Spleen (tissue), 11 donors: ENCODE results near the gene NUAK2. TPM values are rescaled to one million over a fixed set of nuclear protein-coding genes. Genes with fewer than 3 reads are reported as not detected.

ENCODE experiments used
- DNase-seq: peaks from one replicate; pipeline ENCODE4 v3.0.0-alpha.2; 2020
- H3K27ac ChIP-seq, 8 donors: fragments of 200-600 bp; sonication (generic) in 7 of 8; 1 replicate in 4 of 8; 2 replicates in 4 of 8; pipeline versions ENCODE4 v1.5.0 to v1.8.0; 2016 to 2021; ENCODE audit warnings: inconsistent platforms in 4 of 8, mild to moderate bottlenecking in 4 of 8, moderate library complexity in 1 of 8
- H3K27me3 ChIP-seq, 7 donors: fragments of 200-600 bp; sonication (generic) in 6 of 7; replicated peaks in 1 of 7; 1 replicate in 4 of 7; 2 replicates in 3 of 7; pipeline versions ENCODE4 v1.5.0 to v1.8.0; 2016 to 2021; ENCODE audit warnings: inconsistent platforms in 3 of 7, mild to moderate bottlenecking in 1 of 7
- H3K36me3 ChIP-seq, 6 donors: fragments of 200-600 bp; sonication (generic) in 5 of 6; 1 replicate in 4 of 6; 2 replicates in 2 of 6; pipeline versions ENCODE4 v1.5.0 to v1.8.0; 2016 to 2021; ENCODE audit warnings: inconsistent platforms in 2 of 6
- H3K4me1 ChIP-seq, 6 donors: fragments of 200-600 bp; sonication (generic) in 5 of 6; 1 replicate in 3 of 6; 2 replicates in 3 of 6; pipeline versions ENCODE4 v1.5.0 to v1.8.0; 2016 to 2021; ENCODE audit warnings: inconsistent platforms in 3 of 6
- H3K4me3 ChIP-seq, 8 donors: fragments of 200-600 bp; sonication (generic) in 7 of 8; 1 replicate in 4 of 8; 2 replicates in 4 of 8; pipeline versions ENCODE4 v1.5.0 to v1.8.0; 2016 to 2021; ENCODE audit warnings: inconsistent platforms in 4 of 8, mild to moderate bottlenecking in 4 of 8, moderate library complexity in 2 of 8
- H3K9me3 ChIP-seq, 8 donors: fragments of 200-600 bp; sonication (generic) in 7 of 8; 1 replicate in 4 of 8; 2 replicates in 4 of 8; pipeline versions ENCODE4 v1.5.0 to v1.8.0; 2016 to 2021; ENCODE audit warnings: inconsistent platforms in 4 of 8
- POLR2A ChIP-seq, 3 donors: fragments of 450-650 bp; IDR thresholded peaks; one replicate each; pipeline ENCODE4 v1.5.1; 2017; ENCODE audit warnings: antibody characterized with exemption in 3 of 3, mild to moderate bottlenecking in 1 of 3
- POLR2AphosphoS5 ChIP-seq, 3 donors: sonication (generic); formaldehyde crosslinking; IDR thresholded peaks; one replicate each; pipeline ENCODE4 v1.5.1; 2017; ENCODE audit warnings: antibody characterized with exemption in 3 of 3
- WGBS, 5 donors: extraction: QIAGEN DNeasy Blood & Tissue Kit in 3 of 5; methylation state at CpG; one replicate each; pipeline versions ENCODE4 v1.1.5 to v1.1.7; 2013 to 2018; 5-methylcytosine and 5-hydroxymethylcytosine counted together
- intact Hi-C: fragments of 100-400 bp; cut with DNase I; formaldehyde crosslinking; loops from one replicate; pipeline ENCODE4 v1.15.0; 2023; ENCODE audit warnings: low total_unique reads
- polyA plus RNA-seq, 3 donors: library from polyadenylated mRNA; stranded (reverse); fragments of 200-250 nt; gene quantifications; one replicate each; pipeline ENCODE4 v1.2.1, GENCODE V29; 2013
- total RNA-seq, 7 donors: library from RNA; depleted of rRNA in 3 of 7; stranded (reverse); fragments of >200 nt in 3 of 7; fragmentation: NEBNext Ultra II Directional in 4 of 7; extraction: Animal tissue kit (Norgen Biotek cat#: 25700) in 4 of 7; gene quantifications; one replicate each; pipeline versions ENCODE4 v1.1.0 to v1.2.1, GENCODE V29; 2016 to 2021
- TF ChIP-seq, protein P1 (sequence below), 11 experiments: fragments of 200-600 bp in 7 of 11; fragments of 450-650 bp in 4 of 11; sonication (generic) in 4 of 11; IDR thresholded peaks in 8 of 11; conservative IDR thresholded peaks in 3 of 11; 1 replicate in 7 of 11; 2 replicates in 4 of 11; pipeline versions ENCODE4 v1.4.0 to v1.8.0; 2016 to 2021; ENCODE audit warnings: antibody characterized with exemption in 11 of 11, inconsistent platforms in 4 of 11, mild to moderate bottlenecking in 1 of 11
- donor health status: healthy with polysubstance abuse.
- donor health status: DM: no; HTN: no; CAD: no; lungs with moderate emphysema.
- donor health status: DM: no; HTN: no; CAD: no.
- donor health status: Bipolar disorder and iron deficiency.
- donor health status: healthy.
- donor health status: DM: no; HTN: no; CAD: no.
- donor health status: DM: yes; HTN: yes; CAD: no.

NUAK2 gene
- total and polyA plus RNA-seq, 10 donors: 5.7 to 32.7 (median 19.1) TPM

GRCh38 chr1:205276689-205277065 is 44.9 kb downstream of the NUAK2 start:
- TF ChIP-seq POLR2AphosphoS5 (IDR thresholded peaks at IDR 0.05) (no peak), POLR2A (IDR thresholded peaks at IDR 0.05) (no peak)
- TF ChIP-seq, protein P1, sequence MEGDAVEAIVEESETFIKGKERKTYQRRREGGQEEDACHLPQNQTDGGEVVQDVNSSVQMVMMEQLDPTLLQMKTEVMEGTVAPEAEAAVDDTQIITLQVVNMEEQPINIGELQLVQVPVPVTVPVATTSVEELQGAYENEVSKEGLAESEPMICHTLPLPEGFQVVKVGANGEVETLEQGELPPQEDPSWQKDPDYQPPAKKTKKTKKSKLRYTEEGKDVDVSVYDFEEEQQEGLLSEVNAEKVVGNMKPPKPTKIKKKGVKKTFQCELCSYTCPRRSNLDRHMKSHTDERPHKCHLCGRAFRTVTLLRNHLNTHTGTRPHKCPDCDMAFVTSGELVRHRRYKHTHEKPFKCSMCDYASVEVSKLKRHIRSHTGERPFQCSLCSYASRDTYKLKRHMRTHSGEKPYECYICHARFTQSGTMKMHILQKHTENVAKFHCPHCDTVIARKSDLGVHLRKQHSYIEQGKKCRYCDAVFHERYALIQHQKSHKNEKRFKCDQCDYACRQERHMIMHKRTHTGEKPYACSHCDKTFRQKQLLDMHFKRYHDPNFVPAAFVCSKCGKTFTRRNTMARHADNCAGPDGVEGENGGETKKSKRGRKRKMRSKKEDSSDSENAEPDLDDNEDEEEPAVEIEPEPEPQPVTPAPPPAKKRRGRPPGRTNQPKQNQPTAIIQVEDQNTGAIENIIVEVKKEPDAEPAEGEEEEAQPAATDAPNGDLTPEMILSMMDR (IDR thresholded peaks at IDR 0.05 in 8 of 11, conservative IDR thresholded peaks at IDR 0.05 in 3 of 11): no peak
- H3K4me3 ChIP-seq: no peak overlapping the region
- intact Hi-C loops: no loop called here
- no peaks in the 10 kb centered on the region for H3K27me3 ChIP-seq
- no peak for DNase-seq
- H3K27ac ChIP-seq: no peak overlapping the region
- H3K9me3 ChIP-seq: no peaks in the 10 kb centered on the region
- H3K36me3 ChIP-seq: peaks cover 0 to 9% (median 0%) of the 10 kb centered on the region in 6 donors
- WGBS, 5 donors: 81 to 93% (median 88%) methylated on average over 8 of the region's 8 CpGs
- H3K4me1 ChIP-seq: peaks cover 5 to 81% (median 41%) of the 10 kb centered on the region in 6 donors

GRCh38 chr1:205275916-205276688 is 45.4 kb downstream of the NUAK2 start:
- Histone ChIP-seq H3K27me3 (no peaks in the 10 kb centered on the region), H3K4me1 (peaks cover 5 to 82% (median 44%) of the 10 kb centered on the region in 6 donors), H3K9me3 (no peaks in the 10 kb centered on the region), H3K36me3 (peaks cover 0 to 15% (median 0%) of the 10 kb centered on the region in 6 donors), H3K4me3 (no peak overlapping the region), H3K27ac (peak overlapping the region in 1 of 8 donors; percentile 66)
- DNase-seq: no peak
- intact Hi-C loops: no loop called here
- 85 to 93% (median 87%) methylated on average over 5 to 9 of the region's 9 CpGs for WGBS, 5 donors
- TF ChIP-seq POLR2A (IDR thresholded peaks at IDR 0.05) (no peak), POLR2AphosphoS5 (IDR thresholded peaks at IDR 0.05) (no peak)
- TF ChIP-seq, protein P1 (IDR thresholded peaks at IDR 0.05 in 8 of 11, conservative IDR thresholded peaks at IDR 0.05 in 3 of 11): no peak

DNA sequence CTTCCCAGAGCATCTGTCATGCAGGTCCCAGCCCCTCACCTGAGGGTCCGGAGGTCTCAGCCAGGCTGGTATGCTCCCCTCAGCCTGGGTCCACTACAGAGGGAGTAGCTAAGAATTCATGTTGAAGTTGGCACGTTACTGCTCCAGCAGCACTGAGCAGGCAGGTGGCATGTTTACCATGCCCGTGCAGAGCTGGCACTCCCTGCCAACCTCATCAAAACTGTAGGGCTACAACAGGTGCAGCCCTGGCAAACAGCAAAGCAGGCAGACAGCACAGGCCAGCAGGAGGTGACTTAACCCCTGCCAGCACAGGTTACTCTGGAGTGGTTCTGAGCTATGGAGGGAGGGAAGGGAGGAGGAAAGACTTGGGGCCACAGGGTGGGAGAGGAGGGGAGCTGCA is 46.4 kb downstream of the NUAK2 start:
- H3K4me3 ChIP-seq: no peak overlapping the region
- intact Hi-C loops: no loop called here
- peaks cover 0 to 17% (median 0%) of the 10 kb centered on the region in 6 donors for H3K36me3 ChIP-seq
- TF ChIP-seq, protein P1 (IDR thresholded peaks at IDR 0.05 in 8 of 11, conservative IDR thresholded peaks at IDR 0.05 in 3 of 11): peak in 1 of 11 experiments; percentile 41
- TF ChIP-seq POLR2A (IDR thresholded peaks at IDR 0.05): no peak
- peak in 2 of 3 donors; percentile 31 to 34 for TF ChIP-seq POLR2AphosphoS5 (IDR thresholded peaks at IDR 0.05)
- peaks cover 5 to 76% (median 40%) of the 10 kb centered on the region in 6 donors for H3K4me1 ChIP-seq
- H3K27ac ChIP-seq: peak overlapping the region in 3 of 8 donors; percentile 8 to 66 (median 22)
- no peaks in the 10 kb centered on the region for H3K27me3 ChIP-seq
- peak; percentile 84 for DNase-seq
- H3K9me3 ChIP-seq: no peaks in the 10 kb centered on the region
- 60 to 81% (median 67%) methylated on average over 2 to 3 of the region's 3 CpGs for WGBS, 5 donors

- Histone ChIP-seq H3K36me3 (peaks cover 0 to 26% (median 0%) of the 10 kb centered on the region in 6 donors), H3K9me3 (no peaks in the 10 kb centered on the region), H3K4me1 (peaks cover 5 to 67% (median 33%) of the 10 kb centered on the region in 6 donors), H3K4me3 (peak overlapping the region in 1 of 8 donors; percentile 37), H3K27ac (peak overlapping the region in 3 of 8 donors; percentile 11 to 66 (median 33)), H3K27me3 (no peaks in the 10 kb centered on the region)
- intact Hi-C loops: loop anchor here (5.0 kb wide), 1 partner anchor 248 kb away; no protein-coding TSS in a partner anchor
- DNase-seq: no peak
- 74 to 80% (median 76%) methylated on average over 6 to 8 of the region's 8 CpGs for WGBS, 5 donors
- TF ChIP-seq POLR2AphosphoS5 (IDR thresholded peaks at IDR 0.05): no peak
- TF ChIP-seq, protein P1 (IDR thresholded peaks at IDR 0.05 in 8 of 11, conservative IDR thresholded peaks at IDR 0.05 in 3 of 11): no peak
- TF ChIP-seq POLR2A (IDR thresholded peaks at IDR 0.05): no peak
These were observed 47.4 kb downstream of the NUAK2 start for GRCh38 chr1:205274041-205274691.
